ENCODE results near the gene ADCY3. TPM values are rescaled to one million over a fixed set of nuclear protein-coding genes. Genes with fewer than 3 reads are reported as not detected.

ADCY3 gene
- 22.6 and 25.8 TPM in 2 replicates for total RNA-seq (2014; rRNA removed; shearing (Covaris generic))
- 52.7 and 62.7 TPM in 2 replicates for polyA plus RNA-seq (2015; cell fraction: cytosol; rRNA removed)
- 96.3 and 125 TPM in 2 replicates for polyA plus RNA-seq (2015; cell fraction: nucleus; rRNA removed)

DNA sequence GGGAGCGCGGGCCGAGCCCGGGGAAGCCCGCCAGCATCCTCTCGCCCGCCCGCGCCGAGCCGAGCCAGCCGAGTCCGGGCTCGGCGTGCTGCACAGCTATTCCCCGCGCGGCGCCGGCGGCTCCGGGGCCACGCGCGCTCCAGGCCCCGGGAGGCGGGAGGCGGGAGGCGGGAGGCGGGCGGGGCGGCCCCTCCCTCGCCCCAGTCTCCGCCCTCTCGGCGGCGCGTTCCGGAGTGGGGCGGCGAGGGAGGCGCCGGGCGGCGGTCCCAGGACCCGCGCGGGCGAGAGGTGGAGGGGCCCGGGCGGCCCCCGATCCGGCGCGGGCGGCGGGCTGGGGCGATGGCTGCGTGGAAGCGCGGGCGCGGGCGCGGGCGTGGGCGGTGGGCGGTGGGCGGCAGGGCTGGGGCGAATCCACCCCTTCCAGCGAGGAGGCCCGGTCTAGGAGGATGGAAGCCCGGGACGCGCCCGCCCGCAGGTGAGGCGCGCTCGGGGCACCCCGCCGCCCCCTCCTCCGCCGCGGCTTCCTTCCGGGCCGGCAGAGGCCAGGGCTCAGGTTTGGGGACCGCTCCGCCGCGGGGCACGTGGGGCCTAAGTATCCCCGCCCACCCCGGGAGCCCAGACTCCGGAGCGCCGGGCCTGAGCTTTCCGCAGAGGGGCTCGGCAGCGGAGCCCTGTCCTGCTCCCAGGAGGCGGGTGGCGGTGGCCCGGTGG is at the start of gene ADCY3:
Gene ADCY3, minus strand, starts transcription at position 140 of the 711 bp plus-strand sequence. CDS start 1,250 bp downstream, outside the sequence.
- in situ Hi-C loops (cut with HindIII; ENCODE audit: low pct_unique_long_range_greater_than_20kb, low sequenced_read_pairs) = no loop called here
- peak; percentile 21 for DNase-seq (ENCODE audit: low read depth, low spot score)

DNA sequence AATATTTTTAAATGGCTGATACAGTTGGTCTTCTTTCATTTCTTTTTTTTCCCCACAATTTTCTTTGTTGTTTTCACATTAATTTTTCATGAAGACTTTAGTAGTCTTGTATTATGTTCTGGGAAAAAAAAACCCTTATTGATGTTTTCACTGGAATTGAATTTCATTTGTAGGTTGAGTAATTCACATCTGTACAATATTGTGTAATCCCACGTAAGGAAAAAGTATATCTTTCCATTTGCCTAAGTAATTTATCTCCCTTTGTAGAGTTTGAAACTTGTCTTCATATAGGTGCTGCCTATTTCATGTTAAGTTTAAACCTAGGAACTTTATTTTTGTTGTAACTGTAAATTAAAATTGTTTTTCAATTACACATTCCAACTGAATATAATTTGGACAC is 49.7 kb upstream of the ADCY3 start:
- DNase-seq (ENCODE audit: low read depth, low spot score) = no peak
- in situ Hi-C loops (cut with HindIII; ENCODE audit: low pct_unique_long_range_greater_than_20kb, low sequenced_read_pairs) = no loop called here

DNA sequence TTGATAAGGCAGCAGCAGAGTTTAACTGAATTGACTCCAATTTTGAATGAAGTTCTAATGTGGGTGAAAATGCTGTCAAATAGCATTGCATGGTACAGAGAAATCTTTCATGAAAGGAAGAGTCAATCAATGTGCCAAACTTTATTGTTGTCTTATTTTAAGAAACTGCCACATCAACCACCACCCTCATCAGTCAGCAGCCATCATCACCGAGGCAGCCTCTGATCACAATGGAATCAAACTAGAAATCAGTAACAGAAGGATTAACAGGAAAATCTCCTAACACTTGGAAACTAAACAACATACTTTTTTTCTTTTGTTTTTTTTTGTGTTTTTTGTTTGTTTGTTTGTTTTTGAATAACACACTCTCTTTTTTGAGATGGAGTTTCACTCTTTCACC is 41.9 kb upstream of the ADCY3 start:
- in situ Hi-C loops (cut with HindIII; ENCODE audit: low pct_unique_long_range_greater_than_20kb, low sequenced_read_pairs) = no loop called here
- no peak for DNase-seq (ENCODE audit: low read depth, low spot score)

DNA sequence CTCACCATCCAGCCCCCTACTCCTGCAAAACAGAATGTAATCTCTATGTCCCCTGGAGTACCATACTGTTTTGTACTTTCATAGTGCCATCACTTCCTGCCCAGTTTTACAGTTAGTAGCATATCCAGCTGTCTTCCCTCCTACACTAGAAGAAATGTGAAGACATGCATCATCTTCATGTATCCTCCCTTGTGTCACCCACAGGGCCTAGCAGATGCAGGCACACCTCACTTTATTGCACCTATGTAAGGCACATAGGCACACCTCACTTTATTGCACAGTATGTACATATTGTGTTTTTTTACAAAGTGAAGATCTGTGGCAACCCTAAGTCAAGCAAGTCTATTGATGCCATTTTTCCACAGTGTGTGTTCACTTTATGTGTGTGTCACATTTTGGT is 39.7 kb upstream of the ADCY3 start:
- in situ Hi-C loops (cut with HindIII; ENCODE audit: low pct_unique_long_range_greater_than_20kb, low sequenced_read_pairs) = no loop called here
- no peak for DNase-seq (ENCODE audit: low read depth, low spot score)

DNA sequence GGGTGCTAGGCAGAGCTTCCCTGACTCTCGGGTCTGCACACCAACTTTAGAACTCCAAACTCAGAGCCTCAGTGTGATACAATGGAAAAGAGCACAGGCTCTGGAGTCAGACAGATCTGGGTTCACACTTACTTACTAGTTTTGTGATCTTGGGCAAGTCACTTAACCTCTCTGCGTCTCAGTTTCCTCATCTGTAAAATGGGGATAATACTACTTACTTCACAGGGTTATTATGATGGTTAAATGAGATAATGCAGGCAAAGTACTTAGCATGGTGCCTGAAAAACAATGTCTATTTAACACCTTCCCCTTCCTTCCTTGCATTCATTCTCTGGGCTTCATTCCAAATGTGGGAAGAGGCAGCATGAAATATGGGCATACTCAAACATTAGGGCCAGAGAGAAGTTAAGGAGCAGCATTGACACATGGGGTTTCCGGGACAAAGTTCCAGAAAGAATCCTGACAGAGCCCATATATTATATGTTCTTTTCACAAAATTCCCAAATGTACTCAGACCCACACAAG is 38.4 kb upstream of the ADCY3 start:
- in situ Hi-C loops (cut with HindIII; ENCODE audit: low pct_unique_long_range_greater_than_20kb, low sequenced_read_pairs) = no loop called here
- DNase-seq (ENCODE audit: low read depth, low spot score) = no peak

DNA sequence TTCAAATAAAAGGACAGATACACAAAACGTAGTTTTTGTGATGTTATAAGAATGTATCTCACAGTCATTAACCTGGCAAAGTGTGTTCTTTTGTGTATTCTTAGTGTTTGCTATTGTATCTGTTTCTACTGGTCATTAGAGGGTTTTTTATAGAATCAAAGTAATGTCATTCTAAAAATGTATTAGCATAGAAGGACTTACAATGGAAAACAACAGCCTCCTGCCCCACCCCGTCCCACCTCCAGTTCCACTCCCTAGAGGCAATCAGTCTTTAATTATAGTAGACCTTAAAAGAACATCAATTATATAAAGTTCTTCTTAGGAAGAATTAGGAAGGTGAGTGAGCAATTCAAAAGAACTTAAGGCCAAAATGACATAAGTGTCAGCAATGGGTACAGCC is 37.9 kb upstream of the ADCY3 start:
- in situ Hi-C loops (cut with HindIII; ENCODE audit: low pct_unique_long_range_greater_than_20kb, low sequenced_read_pairs) = no loop called here
- no peak for DNase-seq (ENCODE audit: low read depth, low spot score)

DNA sequence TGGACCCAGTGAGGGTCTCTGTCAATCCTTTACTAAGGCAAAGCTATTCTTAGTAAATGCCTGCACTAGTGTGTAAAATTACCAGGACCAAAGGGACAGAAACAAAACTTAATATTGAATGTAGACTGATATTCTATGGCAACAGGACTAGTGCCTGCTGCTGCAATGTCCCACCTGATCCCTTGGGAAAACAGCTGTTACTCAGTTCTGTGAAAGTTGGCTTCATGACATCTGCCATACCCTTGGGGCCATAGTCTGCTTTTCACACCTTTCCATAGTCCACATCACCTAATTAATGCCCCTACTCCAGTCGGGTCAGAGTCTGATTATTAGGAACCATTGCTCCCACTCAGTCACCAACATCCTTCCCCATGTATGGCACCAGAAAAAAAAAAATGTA is 37.2 kb upstream of the ADCY3 start:
- DNase-seq (ENCODE audit: low read depth, low spot score) = no peak
- in situ Hi-C loops (cut with HindIII; ENCODE audit: low pct_unique_long_range_greater_than_20kb, low sequenced_read_pairs) = no loop called here

DNA sequence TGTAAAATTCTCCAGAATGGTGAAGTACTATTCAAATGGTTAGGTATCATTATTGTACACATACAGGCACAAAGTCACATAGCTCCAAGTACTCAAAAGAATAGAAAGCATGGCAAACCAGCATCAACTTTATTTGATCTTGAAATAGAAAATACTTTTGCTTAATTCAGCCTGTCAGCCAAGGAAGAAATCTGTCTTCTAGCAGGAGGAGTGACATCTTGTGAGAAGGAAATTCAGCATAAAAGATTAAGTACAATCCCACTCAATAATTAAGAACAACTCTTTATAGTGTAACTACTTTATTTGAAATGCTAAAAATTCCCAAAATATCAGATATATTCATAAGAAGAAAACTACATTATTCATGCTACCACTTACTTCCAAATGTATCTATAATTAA is 35.9 kb upstream of the ADCY3 start:
- no peak for DNase-seq (ENCODE audit: low read depth, low spot score)
- in situ Hi-C loops (cut with HindIII; ENCODE audit: low pct_unique_long_range_greater_than_20kb, low sequenced_read_pairs) = no loop called here

DNA sequence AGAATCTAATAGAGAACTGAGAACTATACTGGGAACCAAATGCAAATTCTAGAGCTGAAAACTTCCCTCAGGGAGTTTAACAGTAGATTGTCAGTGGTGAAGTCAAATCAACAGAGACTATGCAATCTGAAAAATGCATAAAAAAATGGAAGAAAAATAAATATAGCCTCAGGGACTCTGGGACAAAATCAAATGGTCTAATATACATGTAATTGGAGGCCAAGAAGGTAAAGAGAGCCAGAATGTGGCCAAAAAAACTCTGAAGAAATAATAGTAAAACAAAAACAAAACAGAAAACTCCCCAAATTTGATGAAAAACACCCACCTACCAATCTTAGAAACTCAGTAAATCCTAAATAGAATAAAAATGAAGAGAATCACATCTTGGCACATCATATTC is 35.2 kb upstream of the ADCY3 start:
- DNase-seq (ENCODE audit: low read depth, low spot score) = no peak
- in situ Hi-C loops (cut with HindIII; ENCODE audit: low pct_unique_long_range_greater_than_20kb, low sequenced_read_pairs) = no loop called here

DNA sequence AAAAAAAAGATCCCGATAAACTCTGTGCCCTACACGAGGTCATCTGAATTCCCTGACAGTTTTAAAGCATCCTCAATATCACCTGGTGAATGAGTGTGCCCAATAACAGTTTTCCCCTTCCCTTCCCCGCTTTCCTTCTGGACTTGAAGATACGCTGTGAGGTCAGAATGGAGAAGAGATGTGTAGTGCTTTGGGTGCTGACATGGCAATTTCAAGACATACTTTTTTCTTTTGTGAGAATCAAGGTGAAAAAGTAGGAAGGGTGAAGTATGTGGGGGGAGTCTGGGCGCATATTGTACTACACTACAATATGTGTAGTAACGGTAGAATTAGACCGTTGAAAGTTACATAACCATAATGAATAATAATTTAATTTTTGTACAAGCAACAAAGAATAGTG is 30.1 kb upstream of the ADCY3 start:
- DNase-seq (ENCODE audit: low read depth, low spot score) = no peak
- in situ Hi-C loops (cut with HindIII; ENCODE audit: low pct_unique_long_range_greater_than_20kb, low sequenced_read_pairs) = no loop called here

DNA sequence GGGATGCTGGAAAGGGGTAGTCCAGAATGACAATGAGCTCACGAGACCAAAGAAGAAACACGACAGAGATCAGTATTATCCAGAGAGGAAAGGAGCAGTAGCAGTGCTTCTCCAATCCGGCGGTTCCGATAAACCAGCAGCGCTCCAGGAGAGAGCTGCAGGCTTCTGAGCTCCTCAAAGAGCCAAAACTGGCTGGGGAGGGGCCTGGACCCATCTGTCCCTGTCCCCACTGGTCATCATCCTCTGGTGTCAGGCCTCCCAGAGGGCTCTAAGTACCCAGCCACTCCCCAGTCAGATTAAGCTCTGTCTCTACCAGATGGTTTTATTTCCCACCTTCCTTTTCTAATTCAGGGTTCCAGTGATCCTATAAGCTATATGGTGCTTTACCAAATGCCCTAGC is 28.5 kb upstream of the ADCY3 start:
- in situ Hi-C loops (cut with HindIII; ENCODE audit: low pct_unique_long_range_greater_than_20kb, low sequenced_read_pairs) = no loop called here

DNA sequence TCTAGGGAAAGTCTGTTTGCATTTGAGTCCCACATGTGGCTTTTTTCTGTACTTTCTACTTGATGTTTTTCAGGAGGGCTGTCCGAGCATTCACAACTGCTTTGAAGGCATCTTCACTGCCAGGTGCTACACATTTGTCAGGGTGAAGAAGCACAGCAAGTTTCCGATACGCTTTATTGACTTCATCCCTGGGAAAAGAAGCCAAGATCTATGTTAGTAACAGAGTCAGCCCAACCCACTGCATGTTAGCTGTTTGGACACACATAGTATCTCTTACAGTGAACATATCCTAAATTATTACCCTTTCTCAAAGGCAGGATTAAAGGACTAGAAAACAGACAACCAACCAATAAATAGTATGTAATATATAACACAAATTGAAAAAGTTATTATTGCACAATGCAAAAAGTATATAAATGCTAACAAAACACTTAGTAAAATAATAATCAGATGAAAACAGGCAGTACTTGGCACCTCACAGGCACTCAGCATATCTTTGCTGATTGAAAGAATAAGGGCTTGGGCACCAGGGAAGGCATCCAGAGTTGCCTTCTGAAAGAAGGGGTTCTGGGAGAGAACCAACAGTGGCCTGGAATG is 27.6 kb upstream of the ADCY3 start:
- in situ Hi-C loops (cut with HindIII; ENCODE audit: low pct_unique_long_range_greater_than_20kb, low sequenced_read_pairs) = no loop called here

More for the DNA sequence above, 28.5 kb upstream of the ADCY3 start:
- DNase-seq (ENCODE audit: low read depth, low spot score) = no peak

DNA sequence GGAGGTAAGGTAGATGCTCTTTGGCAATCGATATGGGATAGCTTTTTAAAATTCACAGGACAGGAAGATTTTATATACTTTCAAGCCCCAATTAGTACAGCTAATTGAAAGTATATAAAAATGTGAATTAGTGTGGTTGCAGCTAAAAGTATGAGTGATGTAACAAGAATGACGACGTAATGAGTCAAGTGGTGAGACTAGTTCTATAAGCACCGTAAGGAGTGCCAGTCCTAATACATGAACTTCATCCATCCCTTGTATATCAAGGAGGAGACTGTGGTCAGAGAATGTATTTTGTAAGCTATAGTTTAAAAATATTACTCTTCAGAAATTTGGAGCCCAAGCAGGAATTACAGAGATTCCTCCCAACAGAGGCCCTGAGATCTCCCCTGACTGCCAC is 25.9 kb upstream of the ADCY3 start:
- in situ Hi-C loops (cut with HindIII; ENCODE audit: low pct_unique_long_range_greater_than_20kb, low sequenced_read_pairs) = no loop called here
- DNase-seq (ENCODE audit: low read depth, low spot score) = no peak

More for the DNA sequence above, 27.6 kb upstream of the ADCY3 start:
- DNase-seq (ENCODE audit: low read depth, low spot score) = no peak

DNA sequence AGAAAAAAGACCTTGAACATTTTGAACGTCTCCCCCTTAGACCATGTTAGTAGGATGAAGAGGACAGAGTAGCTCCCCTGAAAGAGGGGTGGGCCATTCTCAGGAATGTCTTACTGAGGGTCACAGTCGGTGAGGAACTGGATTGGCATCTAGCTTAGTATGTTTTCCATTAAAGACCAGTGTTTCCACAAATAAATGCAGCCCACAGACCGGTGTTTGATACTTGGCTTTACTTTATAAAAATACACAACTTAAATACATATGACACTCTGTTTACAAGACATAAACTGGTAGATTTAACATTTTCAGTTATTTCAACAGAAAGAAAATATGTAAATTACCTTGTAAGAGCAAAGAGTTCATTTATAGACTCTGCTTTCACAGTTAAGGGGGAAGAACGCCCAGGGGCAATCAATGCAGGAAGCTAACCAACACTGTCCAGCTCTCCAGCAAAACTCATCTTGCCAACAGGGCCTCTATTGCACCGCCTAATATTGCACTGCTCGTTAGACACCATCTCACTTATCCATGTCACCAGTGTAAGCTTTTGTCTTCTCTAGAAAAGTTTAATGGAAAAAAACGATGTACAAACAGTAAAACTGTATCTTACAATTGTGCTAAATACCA is 23.5 kb upstream of the ADCY3 start:
- no peak for DNase-seq (ENCODE audit: low read depth, low spot score)
- in situ Hi-C loops (cut with HindIII; ENCODE audit: low pct_unique_long_range_greater_than_20kb, low sequenced_read_pairs) = no loop called here

DNA sequence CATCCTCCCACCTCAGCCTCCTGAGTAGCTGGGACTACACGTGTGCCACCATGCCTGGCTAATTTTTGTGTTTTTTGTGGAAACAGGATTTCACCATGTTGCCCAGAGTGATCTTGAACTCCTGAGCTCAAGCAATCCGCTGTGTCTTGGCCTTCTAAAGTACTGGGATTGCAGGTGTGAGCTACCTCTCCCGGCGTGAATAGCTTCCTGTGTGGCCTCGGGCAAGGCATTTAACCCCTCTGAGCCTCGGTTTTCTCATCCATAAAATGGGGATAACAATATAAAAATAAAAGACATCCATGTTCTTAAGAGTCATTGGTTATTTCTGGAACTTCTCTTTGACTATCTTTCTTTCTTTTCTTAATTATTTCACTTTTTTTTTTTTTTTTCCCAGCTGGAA is 19.3 kb upstream of the ADCY3 start:
- in situ Hi-C loops (cut with HindIII; ENCODE audit: low pct_unique_long_range_greater_than_20kb, low sequenced_read_pairs) = no loop called here
- no peak for DNase-seq (ENCODE audit: low read depth, low spot score)

DNA sequence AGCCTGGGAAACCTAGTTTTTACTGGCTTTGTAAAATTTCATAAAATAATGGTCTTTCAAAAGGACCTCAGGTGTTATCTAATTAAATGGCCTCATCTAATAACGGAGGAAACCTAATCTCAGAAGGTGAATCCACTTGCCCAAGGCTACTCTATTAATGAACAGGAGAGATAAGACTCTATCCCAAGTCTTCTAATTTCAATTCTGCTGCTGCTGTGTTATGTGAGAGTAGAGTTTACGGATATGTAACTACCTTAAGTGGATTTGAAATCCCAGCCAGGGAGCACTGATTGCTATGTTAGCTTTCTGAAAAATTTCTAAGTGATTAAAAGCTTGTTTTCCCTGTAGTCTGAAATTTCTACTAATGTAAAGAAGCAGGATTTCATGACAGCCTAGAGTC is 17.2 kb upstream of the ADCY3 start:
- in situ Hi-C loops (cut with HindIII; ENCODE audit: low pct_unique_long_range_greater_than_20kb, low sequenced_read_pairs) = no loop called here

DNA sequence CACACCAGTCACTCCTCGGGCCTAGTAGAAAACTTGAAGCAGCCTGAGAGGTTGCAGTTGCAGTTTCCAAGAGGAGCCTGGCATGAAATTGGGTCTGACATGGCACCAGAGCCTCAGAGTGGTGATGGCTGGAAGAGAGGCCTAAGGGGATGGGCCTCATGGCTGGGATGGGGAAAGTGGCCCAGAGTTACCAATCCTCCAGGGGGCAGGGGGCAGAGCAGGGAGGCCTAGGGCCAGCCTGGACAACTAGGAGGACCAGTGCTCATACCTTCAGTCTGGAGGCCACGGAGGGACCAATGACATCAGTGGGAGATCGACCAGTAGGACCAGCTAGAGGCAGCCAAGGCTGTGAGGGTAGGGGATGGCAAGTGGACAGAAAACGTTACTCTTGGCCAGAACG is 15.1 kb upstream of the ADCY3 start:
- DNase-seq (ENCODE audit: low read depth, low spot score) = no peak
- in situ Hi-C loops (cut with HindIII; ENCODE audit: low pct_unique_long_range_greater_than_20kb, low sequenced_read_pairs) = no loop called here

More for the DNA sequence above, 17.2 kb upstream of the ADCY3 start:
- no peak for DNase-seq (ENCODE audit: low read depth, low spot score)

DNA sequence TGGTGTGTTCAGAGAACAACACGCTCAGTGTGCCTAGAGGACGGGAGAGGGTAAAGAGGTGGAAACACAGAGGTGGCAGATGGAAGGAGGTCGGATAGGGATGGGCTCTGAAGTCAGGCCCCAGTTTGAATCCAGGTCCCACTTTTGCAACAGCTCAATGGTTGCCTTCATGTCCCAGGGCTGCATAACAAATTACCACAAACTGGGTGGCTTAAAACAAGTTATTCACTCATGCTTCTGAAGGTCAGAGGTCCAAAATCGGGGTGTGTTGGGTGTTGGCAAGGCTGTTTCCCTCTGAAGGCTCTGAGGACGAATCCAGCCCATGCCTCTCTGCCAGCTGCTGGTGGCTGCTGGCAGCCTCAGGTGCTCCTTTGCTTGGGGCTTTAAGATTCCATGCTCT is 12.7 kb upstream of the ADCY3 start:
- in situ Hi-C loops (cut with HindIII; ENCODE audit: low pct_unique_long_range_greater_than_20kb, low sequenced_read_pairs) = no loop called here
- no peak for DNase-seq (ENCODE audit: low read depth, low spot score)

DNA sequence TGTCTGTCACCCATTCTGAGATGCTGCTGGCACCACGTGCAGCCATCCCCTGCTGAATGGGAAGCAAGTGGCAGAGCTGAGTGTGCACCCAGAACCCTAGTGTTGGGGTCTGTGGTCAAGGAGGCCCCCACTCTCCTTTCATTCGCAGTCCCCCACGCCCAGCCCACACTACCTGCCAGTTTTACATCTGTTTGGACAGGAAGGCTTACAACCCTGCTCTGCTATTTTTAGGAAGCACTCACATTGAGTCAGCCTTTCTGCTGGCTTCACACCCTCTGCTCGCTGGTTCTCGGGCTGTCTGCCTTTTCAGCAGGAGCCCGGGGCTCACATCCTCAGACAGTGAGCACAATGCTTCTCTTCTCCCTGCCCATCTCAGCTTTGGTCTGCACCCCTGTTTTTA is 10.7 kb upstream of the ADCY3 start:
- DNase-seq (ENCODE audit: low read depth, low spot score) = no peak
- in situ Hi-C loops (cut with HindIII; ENCODE audit: low pct_unique_long_range_greater_than_20kb, low sequenced_read_pairs) = no loop called here

Measured in SK-MEL-5 (cell line).